Neuronal stem cell (in vitro differentiated cells): ENCODE measurements around the gene EPHA10.
"Not testable (repeated sequence)": the region's sequence is repeated elsewhere in the genome, so short reads cannot be mapped to it uniquely, and the experiment has no call there.

Experiments used
- DNase-seq: peaks from one replicate; pipeline ENCODE4 v3.0.0-alpha.2; 2013; ENCODE audit warnings: low spot score
- H2AFZ ChIP-seq: one replicate; pipeline ENCODE4 v1.6.1; 2013; ENCODE audit warnings: mild to moderate bottlenecking, low read length, inconsistent platforms
- H2AK5ac ChIP-seq: 2 replicates; pipeline ENCODE4 v1.6.1; 2013; ENCODE audit warnings: low read depth, mild to moderate bottlenecking, inconsistent platforms, low read length, moderate library complexity, mixed read lengths
- H2BK120ac ChIP-seq: 2 replicates; pipeline ENCODE4 v1.6.1; 2013; ENCODE audit warnings: low read depth, mild to moderate bottlenecking, inconsistent platforms, low read length, moderate library complexity, mixed read lengths
- H2BK12ac ChIP-seq: one replicate; pipeline ENCODE4 v1.6.1; 2013; ENCODE audit warnings: low read length, inconsistent platforms
- H2BK15ac ChIP-seq: 2 replicates; pipeline ENCODE4 v1.6.1; 2013; ENCODE audit warnings: mild to moderate bottlenecking, low read length, inconsistent platforms, mixed read lengths
- H2BK5ac ChIP-seq: one replicate; pipeline ENCODE4 v1.6.1; 2013; ENCODE audit warnings: inconsistent platforms, mild to moderate bottlenecking, low read length, moderate library complexity
- H3K14ac ChIP-seq: one replicate; pipeline ENCODE4 v1.6.1; 2013; ENCODE audit warnings: low read length, inconsistent platforms
- H3K18ac ChIP-seq: 2 replicates; pipeline ENCODE4 v1.6.1; 2013; ENCODE audit warnings: low read length, inconsistent platforms
- H3K23ac ChIP-seq: 2 replicates; pipeline ENCODE4 v1.6.1; 2013; ENCODE audit warnings: low read depth, mild to moderate bottlenecking, mixed read lengths, low read length, inconsistent platforms; ENCODE audit not compliant: poor library complexity
- H3K27ac ChIP-seq: replicated peaks from 3 replicates; pipeline ENCODE4 v1.5.1; 2013; ENCODE audit warnings: low read length, inconsistent platforms
- H3K27me3 ChIP-seq, 3 experiments: 2 replicates each; pipeline ENCODE4 v1.6.1; 2013; ENCODE audit warnings: low read length in 3 of 3, mild to moderate bottlenecking in 2 of 3, inconsistent platforms in 1 of 3, low read depth in 1 of 3, mixed read lengths in 1 of 3, moderate library complexity in 1 of 3; ENCODE audit not compliant: control insufficient read depth in 3 of 3, insufficient read depth in 3 of 3
- H3K36me3 ChIP-seq, 2 donors: replicated peaks in 1 of 2; 2 replicates each; pipeline ENCODE4 v1.6.1; 2013; ENCODE audit warnings: low read length in 2 of 2; ENCODE audit not compliant: control insufficient read depth in 2 of 2, insufficient read depth in 2 of 2
- H3K4ac ChIP-seq: 2 replicates; pipeline ENCODE4 v1.6.1; 2013; ENCODE audit warnings: inconsistent platforms, mild to moderate bottlenecking, low read length, moderate library complexity
- H3K4me1 ChIP-seq, 2 donors: 1 replicate in 1 of 2; 2 replicates in 1 of 2; pipeline ENCODE4 v1.6.1; 2013; ENCODE audit warnings: low read length in 2 of 2, low read depth in 1 of 2; ENCODE audit not compliant: control insufficient read depth in 2 of 2, insufficient read depth in 1 of 2
- H3K4me2 ChIP-seq: one replicate; pipeline ENCODE4 v1.6.1; 2013; ENCODE audit warnings: mild to moderate bottlenecking, low read length, inconsistent platforms; ENCODE audit not compliant: insufficient read depth, poor library complexity, severe bottlenecking
- H3K4me3 ChIP-seq, 2 donors: 2 replicates each; pipeline ENCODE4 v1.5.1; 2013; ENCODE audit warnings: low read length in 2 of 2, mild to moderate bottlenecking in 2 of 2, inconsistent platforms in 1 of 2, moderate library complexity in 1 of 2
- H3K79me1 ChIP-seq: one replicate; pipeline ENCODE4 v1.6.1; 2013; ENCODE audit warnings: low read depth, mild to moderate bottlenecking, inconsistent platforms, low read length, moderate library complexity
- H3K9ac ChIP-seq: one replicate; pipeline ENCODE4 v1.6.1; 2013; ENCODE audit warnings: mild to moderate bottlenecking, low read depth, low read length, inconsistent platforms; ENCODE audit not compliant: poor library complexity
- H3K9me3 ChIP-seq, 2 donors: replicated peaks in 1 of 2; 2 replicates each; pipeline versions ENCODE3 to v1.6.1; 2013; ENCODE audit warnings: low read length in 2 of 2, mild to moderate bottlenecking in 2 of 2, inconsistent platforms in 1 of 2, low read depth in 1 of 2, mixed read lengths in 1 of 2, moderate library complexity in 1 of 2; ENCODE audit not compliant: control insufficient read depth in 2 of 2, insufficient read depth in 1 of 2
- H4K8ac ChIP-seq: one replicate; pipeline ENCODE4 v1.6.1; 2013; ENCODE audit warnings: low read depth, mild to moderate bottlenecking, inconsistent platforms, low read length, moderate library complexity
- H4K91ac ChIP-seq: one replicate; pipeline ENCODE4 v1.6.1; 2013; ENCODE audit warnings: low read length, low read depth, mild to moderate bottlenecking, inconsistent platforms; ENCODE audit not compliant: poor library complexity
- WGBS, 2 donors: extraction: QIAGEN DNeasy Blood & Tissue Kit; methylation state at CpG; one replicate each; pipeline ENCODE4 v1.1.7; 2013; ENCODE audit warnings: missing lambda C conversion rate in 2 of 2, mixed read lengths in 1 of 2; ENCODE audit not compliant: insufficient read length in 2 of 2, insufficient replicate concordance in 1 of 2; ENCODE audit errors: extremely low coverage in 2 of 2; 5-methylcytosine and 5-hydroxymethylcytosine counted together

EPHA10 gene

DNA sequence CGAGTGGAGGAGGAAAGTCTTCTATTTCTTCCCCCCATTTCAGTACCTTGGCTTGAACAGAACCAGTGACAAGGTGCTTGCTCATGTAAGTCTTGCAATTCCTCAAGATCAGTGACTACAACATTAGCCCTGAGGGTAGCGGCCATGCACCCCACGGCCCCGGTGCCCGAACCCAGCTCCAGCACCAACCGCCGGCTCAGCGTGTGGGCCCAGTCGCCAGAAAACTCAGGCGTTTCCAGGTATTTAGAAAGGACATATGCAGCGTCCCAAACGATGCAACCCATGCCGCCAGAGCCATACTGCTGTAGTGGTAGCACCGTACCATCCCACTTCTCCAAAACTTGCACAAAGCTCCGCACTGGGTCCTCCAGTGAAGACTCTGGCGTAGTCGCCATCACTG, 17.6 kb upstream of the EPHA10 start:
- H4K91ac ChIP-seq: no peak overlapping the region
- no peak overlapping the region for H2BK120ac ChIP-seq
- no peak overlapping the region for H3K4me2 ChIP-seq
- H3K4ac ChIP-seq: no peak overlapping the region
- no peak overlapping the region for H2AK5ac ChIP-seq
- H3K9me3 ChIP-seq: peaks cover 0 to 5% of the 10 kb centered on the region in 2 donors
- no peak overlapping the region for H4K8ac ChIP-seq
- H2BK15ac ChIP-seq: no peak overlapping the region
- H3K18ac ChIP-seq: no peak overlapping the region
- no peaks in the 10 kb centered on the region for H3K36me3 ChIP-seq
- DNase-seq: no peak
- no peak overlapping the region for H3K9ac ChIP-seq
- no peak overlapping the region for H2BK5ac ChIP-seq
- no peaks in the 10 kb centered on the region for H3K79me1 ChIP-seq
- WGBS, 2 donors: no CpG with 5 or more reads among the region's 17 CpGs
- no peak overlapping the region for H3K14ac ChIP-seq
- no peaks in the 10 kb centered on the region for H3K4me1 ChIP-seq
- H2BK12ac ChIP-seq: no peak overlapping the region
- no peak overlapping the region for H3K27ac ChIP-seq
- H3K4me3 ChIP-seq: no peak overlapping the region
- H2AFZ ChIP-seq: no peak overlapping the region
- H3K23ac ChIP-seq: peak overlapping the region; percentile 73
- H3K27me3 ChIP-seq: peaks cover 0 to 34% (median 3%) of the 10 kb centered on the region in 3 experiments

GRCh38 chr1:37778654-37779053, 13.7 kb upstream of the EPHA10 start:
- peaks cover 0 to 5% of the 10 kb centered on the region in 2 donors for H3K9me3 ChIP-seq
- no peak overlapping the region for H2AK5ac ChIP-seq
- no peak overlapping the region for H2BK120ac ChIP-seq
- no peak overlapping the region for H2AFZ ChIP-seq
- no peaks in the 10 kb centered on the region for H3K36me3 ChIP-seq
- H3K4me3 ChIP-seq: no peak overlapping the region
- no peak overlapping the region for H3K27ac ChIP-seq
- H3K27me3 ChIP-seq: peaks cover 0 to 29% (median 3%) of the 10 kb centered on the region in 3 experiments
- DNase-seq: no peak
- H2BK12ac ChIP-seq: no peak overlapping the region
- H3K9ac ChIP-seq: peak overlapping the region; percentile 63
- H3K14ac ChIP-seq: no peak overlapping the region
- H3K79me1 ChIP-seq: no peaks in the 10 kb centered on the region
- H4K8ac ChIP-seq: no peak overlapping the region
- H4K91ac ChIP-seq: no peak overlapping the region
- H2BK5ac ChIP-seq: no peak overlapping the region
- no peak overlapping the region for H3K4me2 ChIP-seq
- H3K18ac ChIP-seq: no peak overlapping the region
- H2BK15ac ChIP-seq: no peak overlapping the region
- H3K4me1 ChIP-seq: no peaks in the 10 kb centered on the region
- no peak overlapping the region for H3K23ac ChIP-seq
- H3K4ac ChIP-seq: no peak overlapping the region
- no CpG with 5 or more reads among the region's 3 CpGs for WGBS, 2 donors

GRCh38 chr1:37776946-37777516, 12.1 kb upstream of the EPHA10 start:
- Histone ChIP-seq H2AFZ (no peak overlapping the region), H3K23ac (no peak overlapping the region), H3K9ac (no peak overlapping the region), H3K79me1 (no peaks in the 10 kb centered on the region), H3K18ac (no peak overlapping the region), H2AK5ac (no peak overlapping the region), H3K27me3 (peaks cover 0 to 17% (median 3%) of the 10 kb centered on the region in 3 experiments), H3K9me3 (peaks cover 0 to 5% of the 10 kb centered on the region in 2 donors), H4K91ac (no peak overlapping the region), H3K4ac (no peak overlapping the region), H4K8ac (no peak overlapping the region), H3K36me3 (no peaks in the 10 kb centered on the region), H2BK5ac (no peak overlapping the region), H2BK15ac (no peak overlapping the region), H3K4me3 (no peak overlapping the region), H2BK12ac (no peak overlapping the region), H3K4me1 (no peaks in the 10 kb centered on the region), H3K27ac (no peak overlapping the region), H3K4me2 (no peak overlapping the region), H2BK120ac (no peak overlapping the region), H3K14ac (no peak overlapping the region)
- WGBS, 2 donors: no CpG with 5 or more reads among the region's 4 CpGs
- no peak for DNase-seq

- not testable (repeated sequence) for H3K9ac ChIP-seq, H2AK5ac ChIP-seq, H3K23ac ChIP-seq, H2BK15ac ChIP-seq, H3K18ac ChIP-seq, H2BK12ac ChIP-seq, H4K91ac ChIP-seq, H3K4me3 ChIP-seq, H2BK120ac ChIP-seq, H3K79me1 ChIP-seq, H2BK5ac ChIP-seq, H3K14ac ChIP-seq, H3K27ac ChIP-seq, H3K4me2 ChIP-seq, H2AFZ ChIP-seq, H3K9me3 ChIP-seq, H3K36me3 ChIP-seq, H4K8ac ChIP-seq, H3K4me1 ChIP-seq, H3K4ac ChIP-seq, DNase-seq
- H3K27me3 ChIP-seq: peaks cover 3 to 33% (median 13%) of the 10 kb centered on the region in 3 experiments
Observed at GRCh38 chr1:37771440-37771839, 6.5 kb upstream of the EPHA10 start.
